ENCODE measurements around the gene SIVA1. TPM values are rescaled to one million over a fixed set of nuclear protein-coding genes. Genes with fewer than 3 reads are reported as not detected.

SIVA1 gene
- total and polyA plus RNA-seq, 2 donors (not counting 1 experiment from before 2014, with no cell fraction given) = 50.7 to 123 TPM

DNA sequence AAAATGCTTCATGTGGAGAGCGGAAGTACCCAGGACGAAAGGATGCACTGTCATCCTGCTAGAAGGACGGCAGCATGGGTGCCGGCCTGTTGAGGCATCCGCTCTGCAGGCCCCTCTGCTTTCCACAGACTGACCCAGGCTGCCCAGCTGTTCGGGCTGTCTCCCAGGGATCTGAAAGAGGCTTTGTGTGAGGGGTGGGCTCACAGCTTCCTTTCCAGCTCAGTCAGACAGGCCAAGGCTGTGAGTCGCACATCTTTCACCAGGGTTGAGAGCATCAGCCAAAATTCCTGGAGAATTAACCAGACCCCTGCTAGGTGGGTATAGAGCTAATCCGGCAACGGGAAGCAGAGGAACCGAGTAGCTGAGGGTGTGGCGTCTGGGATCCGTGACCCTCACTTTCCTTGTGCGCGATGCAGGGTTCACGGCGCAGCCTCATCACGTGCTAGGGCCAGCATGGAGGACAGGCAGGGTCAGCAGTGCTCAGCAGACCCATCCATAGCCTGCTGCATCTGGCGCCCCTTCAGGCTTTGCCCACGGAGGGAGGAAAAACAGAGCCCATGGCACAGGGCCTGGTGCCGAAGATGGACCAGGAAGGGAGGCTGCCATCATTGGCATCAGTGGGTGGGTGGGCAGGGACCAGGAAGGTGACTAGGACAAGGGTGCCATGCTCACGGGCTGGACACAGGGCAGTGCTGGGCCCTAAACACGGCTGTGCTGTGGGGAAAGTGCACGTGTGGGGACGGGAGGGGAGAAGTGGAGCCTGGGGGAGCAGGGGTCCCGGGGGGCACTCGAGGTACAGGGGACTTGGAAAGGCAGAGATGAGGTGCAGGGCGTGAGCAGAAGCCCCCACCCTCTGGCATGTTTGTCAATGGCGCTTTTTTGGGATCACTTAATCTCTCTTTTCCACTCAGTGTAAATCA, 9.2 kb upstream of the SIVA1 start:
- H3K27ac ChIP-seq (ENCODE audit: low read length in 2 of 2) = no peak overlapping the region
- intact Hi-C loops (cut with micrococcal nuclease) = no loop called here
- H3K4me3 Mint-ChIP-seq = no peak overlapping the region
- H3K9me3 Mint-ChIP-seq (ENCODE audit: insufficient read depth) = no peaks in the 10 kb centered on the region
- H3K27ac Mint-ChIP-seq = no peak overlapping the region
- no peak overlapping the region for H3K4me3 ChIP-seq (ENCODE audit: control extremely low read depth in 1 of 5, extremely low read depth in 1 of 5, insufficient read depth in 1 of 5, low read depth in 2 of 5, low read length in 4 of 5)
- H3K27me3 Mint-ChIP-seq = no peaks in the 10 kb centered on the region
- H3K4me1 ChIP-seq (ENCODE audit: control insufficient read depth in 2 of 2, insufficient read depth in 2 of 2, low read length in 2 of 2) = no peaks in the 10 kb centered on the region
- no peak overlapping the region for H3K4me2 ChIP-seq (replicated peaks; ENCODE audit: low read depth, low read length, poor library complexity, severe bottlenecking)
- ChIA-PET POLR2A (no interaction called here), CTCF (no interaction called here)
- WGBS (ENCODE audit: insufficient coverage) = 90% methylated on average over 25 of the region's 28 CpGs
- DNase-seq (no peak), ATAC-seq (ENCODE audit: low read depth) (no peak)
- no peaks in the 10 kb centered on the region for H3K9me3 ChIP-seq (ENCODE audit: control extremely low read depth in 1 of 3, control insufficient read depth in 2 of 3, insufficient read depth in 1 of 3, low read length in 2 of 3)
- no peak overlapping the region for H2AFZ ChIP-seq (ENCODE audit: insufficient read depth, low read depth, low read length, poor library complexity, severe bottlenecking)
- TF ChIP-seq CTCF (IDR thresholded peaks at IDR 0.05) = no peak
- TF ChIP-seq EZH2 (IDR thresholded peaks at IDR 0.05; ENCODE audit: borderline replicate concordance, insufficient read depth, low read depth, low read length, poor library complexity, severe bottlenecking) = no peak
- H3K79me2 ChIP-seq (ENCODE audit: control insufficient read depth, insufficient read depth, low read length) = no peaks in the 10 kb centered on the region
- no peak overlapping the region for H3K9ac ChIP-seq (ENCODE audit: low read length)
- no peaks in the 10 kb centered on the region for H3K36me3 ChIP-seq (replicated peaks in 1 of 2; ENCODE audit: control extremely low read depth in 1 of 2, control insufficient read depth in 1 of 2, extremely low read depth in 1 of 2, insufficient read depth in 2 of 2, low read length in 1 of 2)
- H4K20me1 ChIP-seq (ENCODE audit: control insufficient read depth, insufficient read depth, low read length, poor library complexity, severe bottlenecking) = no peaks in the 10 kb centered on the region
- H3K27me3 ChIP-seq (replicated peaks in 1 of 4; ENCODE audit: control extremely low read depth in 1 of 4, control insufficient read depth in 3 of 4, insufficient read depth in 4 of 4, low read length in 3 of 4) = no peaks in the 10 kb centered on the region
- no peaks in the 10 kb centered on the region for H3K4me1 Mint-ChIP-seq

- Histone ChIP-seq H3K27ac (ENCODE audit: low read length in 2 of 2) (no peak overlapping the region), H3K36me3 (replicated peaks in 1 of 2; ENCODE audit: control extremely low read depth in 1 of 2, control insufficient read depth in 1 of 2, extremely low read depth in 1 of 2, insufficient read depth in 2 of 2, low read length in 1 of 2) (no peaks in the 10 kb centered on the region), H3K4me3 (ENCODE audit: control extremely low read depth in 1 of 5, extremely low read depth in 1 of 5, insufficient read depth in 1 of 5, low read depth in 2 of 5, low read length in 4 of 5) (no peak overlapping the region), H3K79me2 (ENCODE audit: control insufficient read depth, insufficient read depth, low read length) (no peaks in the 10 kb centered on the region), H2AFZ (ENCODE audit: insufficient read depth, low read depth, low read length, poor library complexity, severe bottlenecking) (no peak overlapping the region), H4K20me1 (ENCODE audit: control insufficient read depth, insufficient read depth, low read length, poor library complexity, severe bottlenecking) (no peaks in the 10 kb centered on the region), H3K9me3 (ENCODE audit: control extremely low read depth in 1 of 3, control insufficient read depth in 2 of 3, insufficient read depth in 1 of 3, low read length in 2 of 3) (no peaks in the 10 kb centered on the region), H3K27me3 (replicated peaks in 1 of 4; ENCODE audit: control extremely low read depth in 1 of 4, control insufficient read depth in 3 of 4, insufficient read depth in 4 of 4, low read length in 3 of 4) (no peaks in the 10 kb centered on the region), H3K4me1 (ENCODE audit: control insufficient read depth in 2 of 2, insufficient read depth in 2 of 2, low read length in 2 of 2) (peaks cover 0 to 3% of the 10 kb centered on the region in 2 donors), H3K9ac (ENCODE audit: low read length) (no peak overlapping the region), H3K4me2 (replicated peaks; ENCODE audit: low read depth, low read length, poor library complexity, severe bottlenecking) (no peak overlapping the region)
- ATAC-seq (ENCODE audit: low read depth) (no peak), DNase-seq (no peak)
- Mint-ChIP-seq H3K4me1 (no peaks in the 10 kb centered on the region), H3K27ac (no peak overlapping the region), H3K27me3 (no peaks in the 10 kb centered on the region), H3K4me3 (no peak overlapping the region), H3K9me3 (ENCODE audit: insufficient read depth) (no peaks in the 10 kb centered on the region)
- intact Hi-C loops (cut with micrococcal nuclease) = no loop called here
- no peak for TF ChIP-seq CTCF (IDR thresholded peaks at IDR 0.05)
- TF ChIP-seq EZH2 (IDR thresholded peaks at IDR 0.05; ENCODE audit: borderline replicate concordance, insufficient read depth, low read depth, low read length, poor library complexity, severe bottlenecking) = no peak
- ChIA-PET POLR2A (no interaction called here), CTCF (no interaction called here)
- WGBS (ENCODE audit: insufficient coverage) = 95% methylated on average over 10 of the region's 10 CpGs
Observed at GRCh38 chr14:104744484-104744883, 8.5 kb upstream of the SIVA1 start.
